ENCODE results near the gene SPTSSB. TPM values are rescaled to one million over a fixed set of nuclear protein-coding genes. Genes with fewer than 3 reads are reported as not detected.

The SPTSSB gene
- total RNA-seq, 1 experiment from 2014 or later = 3.7 TPM

DNA sequence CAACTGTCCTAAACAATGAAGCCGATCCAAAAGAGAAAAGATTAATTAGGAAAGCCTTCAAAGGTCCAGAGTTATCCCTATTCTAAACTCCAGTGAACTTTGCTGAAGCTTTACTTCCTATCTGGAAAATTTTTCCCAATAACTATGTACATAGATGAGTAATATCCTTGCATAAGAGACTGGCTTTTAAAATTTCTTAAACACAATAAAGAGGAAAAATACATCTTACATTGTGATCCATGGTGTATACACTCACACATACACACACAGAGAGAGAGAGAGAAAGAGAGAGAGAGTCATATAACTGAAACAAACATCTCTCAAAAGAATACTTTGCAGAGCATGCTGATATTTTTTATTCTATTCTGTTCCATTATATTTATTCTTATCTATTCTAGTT, 20.0 kb downstream of the SPTSSB start:
- CTCF ChIA-PET = no interaction called here
- POLR2A ChIA-PET = no interaction called here
- in situ Hi-C loops (cut with HindIII; ENCODE audit: low pct_unique_long_range_greater_than_20kb, low sequenced_read_pairs) = no loop called here
- Histone ChIP-seq H3K36me3 (ENCODE audit: control insufficient read depth, insufficient read depth, low read length) (no peaks in the 10 kb centered on the region), H3K27ac (ENCODE audit: low read length) (no peak overlapping the region), H3K4me3 (ENCODE audit: low read depth in 2 of 2, low read length in 2 of 2) (no peak overlapping the region), H3K9me3 (ENCODE audit: control insufficient read depth, insufficient read depth, low read depth, low read length) (no peaks in the 10 kb centered on the region), H3K27me3 (ENCODE audit: control insufficient read depth, insufficient read depth, low read length) (peaks cover 2% of the 10 kb centered on the region), H3K4me1 (ENCODE audit: control insufficient read depth, insufficient read depth, low read length) (no peaks in the 10 kb centered on the region)
- TF ChIP-seq SIN3A (IDR thresholded peaks at IDR 0.05; ENCODE audit: borderline replicate concordance, insufficient read depth, low read depth, low read length) (no peak), TCF7L2 (IDR thresholded peaks at IDR 0.05; ENCODE audit: low read depth, low read length) (no peak), POLR2AphosphoS5 (IDR thresholded peaks at IDR 0.05; ENCODE audit: low read depth, low read length) (no peak)
- TF ChIP-seq, protein P1, sequence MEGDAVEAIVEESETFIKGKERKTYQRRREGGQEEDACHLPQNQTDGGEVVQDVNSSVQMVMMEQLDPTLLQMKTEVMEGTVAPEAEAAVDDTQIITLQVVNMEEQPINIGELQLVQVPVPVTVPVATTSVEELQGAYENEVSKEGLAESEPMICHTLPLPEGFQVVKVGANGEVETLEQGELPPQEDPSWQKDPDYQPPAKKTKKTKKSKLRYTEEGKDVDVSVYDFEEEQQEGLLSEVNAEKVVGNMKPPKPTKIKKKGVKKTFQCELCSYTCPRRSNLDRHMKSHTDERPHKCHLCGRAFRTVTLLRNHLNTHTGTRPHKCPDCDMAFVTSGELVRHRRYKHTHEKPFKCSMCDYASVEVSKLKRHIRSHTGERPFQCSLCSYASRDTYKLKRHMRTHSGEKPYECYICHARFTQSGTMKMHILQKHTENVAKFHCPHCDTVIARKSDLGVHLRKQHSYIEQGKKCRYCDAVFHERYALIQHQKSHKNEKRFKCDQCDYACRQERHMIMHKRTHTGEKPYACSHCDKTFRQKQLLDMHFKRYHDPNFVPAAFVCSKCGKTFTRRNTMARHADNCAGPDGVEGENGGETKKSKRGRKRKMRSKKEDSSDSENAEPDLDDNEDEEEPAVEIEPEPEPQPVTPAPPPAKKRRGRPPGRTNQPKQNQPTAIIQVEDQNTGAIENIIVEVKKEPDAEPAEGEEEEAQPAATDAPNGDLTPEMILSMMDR (IDR thresholded peaks at IDR 0.05) = no peak
- TF ChIP-seq, protein P2, sequence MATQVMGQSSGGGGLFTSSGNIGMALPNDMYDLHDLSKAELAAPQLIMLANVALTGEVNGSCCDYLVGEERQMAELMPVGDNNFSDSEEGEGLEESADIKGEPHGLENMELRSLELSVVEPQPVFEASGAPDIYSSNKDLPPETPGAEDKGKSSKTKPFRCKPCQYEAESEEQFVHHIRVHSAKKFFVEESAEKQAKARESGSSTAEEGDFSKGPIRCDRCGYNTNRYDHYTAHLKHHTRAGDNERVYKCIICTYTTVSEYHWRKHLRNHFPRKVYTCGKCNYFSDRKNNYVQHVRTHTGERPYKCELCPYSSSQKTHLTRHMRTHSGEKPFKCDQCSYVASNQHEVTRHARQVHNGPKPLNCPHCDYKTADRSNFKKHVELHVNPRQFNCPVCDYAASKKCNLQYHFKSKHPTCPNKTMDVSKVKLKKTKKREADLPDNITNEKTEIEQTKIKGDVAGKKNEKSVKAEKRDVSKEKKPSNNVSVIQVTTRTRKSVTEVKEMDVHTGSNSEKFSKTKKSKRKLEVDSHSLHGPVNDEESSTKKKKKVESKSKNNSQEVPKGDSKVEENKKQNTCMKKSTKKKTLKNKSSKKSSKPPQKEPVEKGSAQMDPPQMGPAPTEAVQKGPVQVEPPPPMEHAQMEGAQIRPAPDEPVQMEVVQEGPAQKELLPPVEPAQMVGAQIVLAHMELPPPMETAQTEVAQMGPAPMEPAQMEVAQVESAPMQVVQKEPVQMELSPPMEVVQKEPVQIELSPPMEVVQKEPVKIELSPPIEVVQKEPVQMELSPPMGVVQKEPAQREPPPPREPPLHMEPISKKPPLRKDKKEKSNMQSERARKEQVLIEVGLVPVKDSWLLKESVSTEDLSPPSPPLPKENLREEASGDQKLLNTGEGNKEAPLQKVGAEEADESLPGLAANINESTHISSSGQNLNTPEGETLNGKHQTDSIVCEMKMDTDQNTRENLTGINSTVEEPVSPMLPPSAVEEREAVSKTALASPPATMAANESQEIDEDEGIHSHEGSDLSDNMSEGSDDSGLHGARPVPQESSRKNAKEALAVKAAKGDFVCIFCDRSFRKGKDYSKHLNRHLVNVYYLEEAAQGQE (IDR thresholded peaks at IDR 0.05; ENCODE audit: insufficient read depth in 1 of 2, low read depth in 2 of 2, low read length in 1 of 2) = no peak
- ATAC-seq (no peak), DNase-seq (ENCODE audit: low read depth, low spot score) (no peak)
- intact Hi-C loops (cut with micrococcal nuclease; ENCODE audit: unreplicated experiment) = no loop called here
- BruUV-seq (replicated peaks) = no TSS peak

DNA sequence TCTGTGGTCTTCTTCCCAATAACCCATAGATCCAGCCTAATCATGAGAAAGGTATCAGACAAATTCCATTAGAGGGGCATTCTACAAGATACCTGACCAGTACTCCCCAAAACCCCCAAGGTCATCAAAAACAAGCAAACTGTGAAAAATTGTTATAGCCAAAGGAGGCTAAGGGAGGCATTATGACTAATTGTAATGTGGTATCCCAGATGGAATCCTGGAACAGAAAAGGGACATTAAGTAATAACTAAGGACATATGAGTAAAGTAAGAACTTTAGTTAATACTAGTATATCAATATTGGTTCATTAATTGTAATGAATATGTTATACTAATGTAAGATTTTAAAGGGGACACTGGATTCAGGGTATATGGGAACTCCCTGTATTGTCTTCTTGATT, 20.4 kb downstream of the SPTSSB start:
- intact Hi-C loops (cut with micrococcal nuclease; ENCODE audit: unreplicated experiment) = no loop called here

More for the DNA sequence above, 20.4 kb downstream of the SPTSSB start:
- Histone ChIP-seq H3K9me3 (ENCODE audit: control insufficient read depth, insufficient read depth, low read depth, low read length) (no peaks in the 10 kb centered on the region), H3K4me1 (ENCODE audit: control insufficient read depth, insufficient read depth, low read length) (no peaks in the 10 kb centered on the region), H3K36me3 (ENCODE audit: control insufficient read depth, insufficient read depth, low read length) (no peaks in the 10 kb centered on the region), H3K27me3 (ENCODE audit: control insufficient read depth, insufficient read depth, low read length) (peaks cover 2% of the 10 kb centered on the region), H3K27ac (ENCODE audit: low read length) (no peak overlapping the region), H3K4me3 (ENCODE audit: low read depth in 2 of 2, low read length in 2 of 2) (no peak overlapping the region)
- ATAC-seq (no peak), DNase-seq (ENCODE audit: low read depth, low spot score) (no peak)
- ChIA-PET POLR2A (no interaction called here), CTCF (no interaction called here)
- BruUV-seq (replicated peaks) = no TSS peak
- TF ChIP-seq POLR2AphosphoS5 (IDR thresholded peaks at IDR 0.05; ENCODE audit: low read depth, low read length) = no peak
- TF ChIP-seq TCF7L2 (IDR thresholded peaks at IDR 0.05; ENCODE audit: low read depth, low read length) = no peak
- TF ChIP-seq, protein P1 (IDR thresholded peaks at IDR 0.05) = no peak
- TF ChIP-seq, protein P2 (IDR thresholded peaks at IDR 0.05; ENCODE audit: insufficient read depth in 1 of 2, low read depth in 2 of 2, low read length in 1 of 2) = no peak
- no peak for TF ChIP-seq SIN3A (IDR thresholded peaks at IDR 0.05; ENCODE audit: borderline replicate concordance, insufficient read depth, low read depth, low read length)
- in situ Hi-C loops (cut with HindIII; ENCODE audit: low pct_unique_long_range_greater_than_20kb, low sequenced_read_pairs) = no loop called here

Data from Panc1 (cell line).